Measurements from ENCODE around the gene ASPRV1. TPM values are rescaled to one million over a fixed set of nuclear protein-coding genes. Genes with fewer than 3 reads are reported as not detected.

The ASPRV1 gene
- polyA plus RNA-seq, 3 donors from 2014 or later: 0.09 to 1.8 (median 0.29) TPM

GRCh38 chr2:69937968-69938367 is 23.5 kb downstream of the ASPRV1 start:
- H3K27ac Mint-ChIP-seq: peak overlapping the region in 2 of 6 donors; percentile 12 to 65
- peaks cover 12 to 23% of the 10 kb centered on the region in 2 donors for H3K4me1 Mint-ChIP-seq

GRCh38 chr2:69936906-69937305 is 24.5 kb downstream of the ASPRV1 start:
- Mint-ChIP-seq H3K4me3 (no peak overlapping the region), H3K4me1 (peaks cover 19 to 30% of the 10 kb centered on the region in 2 donors), H3K36me3 (peaks cover 33 to 64% (median 42%) of the 10 kb centered on the region in 3 donors), H3K27ac (peak overlapping the region in 1 of 6 donors; percentile 52), H3K27me3 (ENCODE audit: low read depth in 3 of 3) (peaks cover 1 to 3% (median 2%) of the 10 kb centered on the region in 3 donors), H3K9me3 (no peaks in the 10 kb centered on the region)
- no peak for DNase-seq

More at GRCh38 chr2:69937968-69938367, 23.5 kb downstream of the ASPRV1 start:
- H3K27me3 Mint-ChIP-seq (ENCODE audit: low read depth in 3 of 3): peaks cover 1 to 3% (median 2%) of the 10 kb centered on the region in 3 donors
- H3K4me3 Mint-ChIP-seq: peak overlapping the region in 1 of 5 donors; percentile 25
- no peaks in the 10 kb centered on the region for H3K9me3 Mint-ChIP-seq
- H3K36me3 Mint-ChIP-seq: peaks cover 33 to 66% (median 46%) of the 10 kb centered on the region in 3 donors
- no peak for DNase-seq

- peaks cover 31 to 51% (median 33%) of the 10 kb centered on the region in 3 donors for H3K36me3 Mint-ChIP-seq
- peaks cover 29 to 47% of the 10 kb centered on the region in 2 donors for H3K4me1 Mint-ChIP-seq
- DNase-seq: no peak
- H3K9me3 Mint-ChIP-seq: no peaks in the 10 kb centered on the region
- peak overlapping the region in 1 of 6 donors; percentile 17 for H3K27ac Mint-ChIP-seq
- peaks cover 1 to 5% (median 2%) of the 10 kb centered on the region in 3 donors for H3K27me3 Mint-ChIP-seq (ENCODE audit: low read depth in 3 of 3)
- no peak overlapping the region for H3K4me3 Mint-ChIP-seq
These were observed 26.4 kb downstream of the ASPRV1 start for GRCh38 chr2:69935011-69935410.

GRCh38 chr2:69934614-69934908 is 26.9 kb downstream of the ASPRV1 start:
- Mint-ChIP-seq H3K4me1 (peaks cover 30 to 51% of the 10 kb centered on the region in 2 donors), H3K27me3 (ENCODE audit: low read depth in 3 of 3) (peaks cover 1 to 5% (median 2%) of the 10 kb centered on the region in 3 donors), H3K4me3 (no peak overlapping the region), H3K36me3 (peaks cover 30 to 51% (median 31%) of the 10 kb centered on the region in 3 donors), H3K9me3 (no peaks in the 10 kb centered on the region), H3K27ac (peak overlapping the region in 4 of 6 donors; percentile 9 to 51 (median 46))
- DNase-seq: no peak

- H3K36me3 Mint-ChIP-seq: peaks cover 28 to 47% (median 30%) of the 10 kb centered on the region in 3 donors
These were observed 27.4 kb downstream of the ASPRV1 start for GRCh38 chr2:69933839-69934613.

GRCh38 chr2:69933254-69933828 is 28.1 kb downstream of the ASPRV1 start:
- Mint-ChIP-seq H3K9me3 (no peaks in the 10 kb centered on the region), H3K36me3 (peaks cover 21 to 41% (median 23%) of the 10 kb centered on the region in 3 donors), H3K27ac (peak overlapping the region in 5 of 6 donors; percentile 24 to 65 (median 54)), H3K27me3 (ENCODE audit: low read depth in 3 of 3) (peaks cover 1 to 5% (median 2%) of the 10 kb centered on the region in 3 donors), H3K4me1 (peaks cover 33 to 60% of the 10 kb centered on the region in 2 donors), H3K4me3 (no peak overlapping the region)
- no peak for DNase-seq

More at GRCh38 chr2:69933839-69934613, 27.4 kb downstream of the ASPRV1 start:
- peak overlapping the region in 4 of 6 donors; percentile 41 to 65 (median 48) for H3K27ac Mint-ChIP-seq
- peaks cover 32 to 56% of the 10 kb centered on the region in 2 donors for H3K4me1 Mint-ChIP-seq
- H3K27me3 Mint-ChIP-seq (ENCODE audit: low read depth in 3 of 3): peaks cover 1 to 5% (median 2%) of the 10 kb centered on the region in 3 donors
- DNase-seq: no peak
- H3K4me3 Mint-ChIP-seq: no peak overlapping the region
- H3K9me3 Mint-ChIP-seq: no peaks in the 10 kb centered on the region

- no peak for DNase-seq
- H3K4me1 Mint-ChIP-seq: peaks cover 33 to 65% of the 10 kb centered on the region in 2 donors
- H3K27me3 Mint-ChIP-seq (ENCODE audit: low read depth in 3 of 3): peaks cover 1 to 5% (median 2%) of the 10 kb centered on the region in 3 donors
- H3K9me3 Mint-ChIP-seq: no peaks in the 10 kb centered on the region
- H3K27ac Mint-ChIP-seq: peak overlapping the region in 3 of 6 donors; percentile 70 to 75 (median 73)
- H3K36me3 Mint-ChIP-seq: peaks cover 15 to 38% (median 18%) of the 10 kb centered on the region in 3 donors
- no peak overlapping the region for H3K4me3 Mint-ChIP-seq
These were observed 28.9 kb downstream of the ASPRV1 start for GRCh38 chr2:69932596-69932922.

- H3K9me3 Mint-ChIP-seq: no peaks in the 10 kb centered on the region
- no peak for DNase-seq
- peaks cover 35 to 69% of the 10 kb centered on the region in 2 donors for H3K4me1 Mint-ChIP-seq
- H3K36me3 Mint-ChIP-seq: peaks cover 17 to 36% (median 18%) of the 10 kb centered on the region in 3 donors
- peaks cover 1 to 4% (median 2%) of the 10 kb centered on the region in 3 donors for H3K27me3 Mint-ChIP-seq (ENCODE audit: low read depth in 3 of 3)
- H3K4me3 Mint-ChIP-seq: peak overlapping the region; percentile 31 to 72 (median 38)
- H3K27ac Mint-ChIP-seq: peak overlapping the region; percentile 70 to 83 (median 73)
These were observed 29.4 kb downstream of the ASPRV1 start for GRCh38 chr2:69931832-69932595.

- H3K27me3 Mint-ChIP-seq (ENCODE audit: low read depth in 3 of 3): peaks cover 0 to 1% (median 0%) of the 10 kb centered on the region in 3 donors
- peaks cover 7 to 21% (median 12%) of the 10 kb centered on the region in 3 donors for H3K36me3 Mint-ChIP-seq
- peaks cover 29 to 72% of the 10 kb centered on the region in 2 donors for H3K4me1 Mint-ChIP-seq
- H3K27ac Mint-ChIP-seq: peak overlapping the region in 1 of 6 donors; percentile 54
- no peak overlapping the region for H3K4me3 Mint-ChIP-seq
- H3K9me3 Mint-ChIP-seq: no peaks in the 10 kb centered on the region
- no peak for DNase-seq
These were observed 34.4 kb downstream of the ASPRV1 start for GRCh38 chr2:69926849-69927515.

GRCh38 chr2:69923116-69923515 is 38.3 kb downstream of the ASPRV1 start:
- DNase-seq: no peak
- Mint-ChIP-seq H3K27ac (no peak overlapping the region), H3K27me3 (ENCODE audit: low read depth in 3 of 3) (peaks cover 0 to 2% (median 0%) of the 10 kb centered on the region in 3 donors), H3K9me3 (no peaks in the 10 kb centered on the region), H3K4me1 (peaks cover 17 to 48% of the 10 kb centered on the region in 2 donors), H3K36me3 (peaks cover 16 to 30% (median 18%) of the 10 kb centered on the region in 3 donors), H3K4me3 (no peak overlapping the region)

- H3K36me3 Mint-ChIP-seq: peaks cover 12 to 22% (median 17%) of the 10 kb centered on the region in 3 donors
- H3K27ac Mint-ChIP-seq: peak overlapping the region in 3 of 6 donors; percentile 46 to 62 (median 62)
- no peak overlapping the region for H3K4me3 Mint-ChIP-seq
- H3K27me3 Mint-ChIP-seq (ENCODE audit: low read depth in 3 of 3): peaks cover 5 to 8% (median 6%) of the 10 kb centered on the region in 3 donors
- DNase-seq: no peak
- H3K9me3 Mint-ChIP-seq: no peaks in the 10 kb centered on the region
- H3K4me1 Mint-ChIP-seq: peaks cover 35 to 48% of the 10 kb centered on the region in 2 donors
These were observed 43.0 kb downstream of the ASPRV1 start for GRCh38 chr2:69918401-69918800.

- H3K27me3 Mint-ChIP-seq (ENCODE audit: low read depth in 3 of 3): peaks cover 5 to 8% (median 6%) of the 10 kb centered on the region in 3 donors
- H3K4me3 Mint-ChIP-seq: peak overlapping the region in 1 of 5 donors; percentile 5
- peak overlapping the region in 4 of 6 donors; percentile 42 to 62 (median 54) for H3K27ac Mint-ChIP-seq
- H3K9me3 Mint-ChIP-seq: no peaks in the 10 kb centered on the region
- H3K36me3 Mint-ChIP-seq: peaks cover 10 to 20% (median 16%) of the 10 kb centered on the region in 3 donors
- no peak for DNase-seq
- peaks cover 33 to 48% of the 10 kb centered on the region in 2 donors for H3K4me1 Mint-ChIP-seq
These were observed 43.6 kb downstream of the ASPRV1 start for GRCh38 chr2:69917852-69918251.

GRCh38 chr2:69916106-69916505 is 45.3 kb downstream of the ASPRV1 start:
- no peak for DNase-seq
- Mint-ChIP-seq H3K4me1 (peaks cover 37 to 51% of the 10 kb centered on the region in 2 donors), H3K4me3 (peak overlapping the region; percentile 77 to 85 (median 80)), H3K9me3 (no peaks in the 10 kb centered on the region), H3K27me3 (ENCODE audit: low read depth in 3 of 3) (peaks cover 5 to 8% (median 6%) of the 10 kb centered on the region in 3 donors), H3K36me3 (peaks cover 4 to 13% (median 10%) of the 10 kb centered on the region in 3 donors), H3K27ac (peak overlapping the region; percentile 63 to 90 (median 74))

Data from immature natural killer cell (primary cell).